Gastroesophageal sphincter (tissue), 3 donors: Measurements from ENCODE around the gene TBC1D2B.

Experiments
- POLR2A ChIP-seq, 2 donors: fragments of 450-650 bp; IDR thresholded peaks; one replicate each; pipeline ENCODE4 v1.6.1; 2017; ENCODE audit warnings: antibody characterized with exemption in 2 of 2, mild to moderate bottlenecking in 2 of 2, moderate library complexity in 1 of 2
- TF ChIP-seq, protein P1 (sequence below), 4 experiments: fragments of 200-600 bp in 2 of 4; fragments of 450-650 bp in 2 of 4; sonication (generic) in 1 of 4; IDR thresholded peaks; one replicate each; pipeline ENCODE4 v1.5.1; 2017 to 2019; ENCODE audit warnings: antibody characterized with exemption in 4 of 4, mild to moderate bottlenecking in 2 of 4, moderate library complexity in 2 of 4

DNA sequence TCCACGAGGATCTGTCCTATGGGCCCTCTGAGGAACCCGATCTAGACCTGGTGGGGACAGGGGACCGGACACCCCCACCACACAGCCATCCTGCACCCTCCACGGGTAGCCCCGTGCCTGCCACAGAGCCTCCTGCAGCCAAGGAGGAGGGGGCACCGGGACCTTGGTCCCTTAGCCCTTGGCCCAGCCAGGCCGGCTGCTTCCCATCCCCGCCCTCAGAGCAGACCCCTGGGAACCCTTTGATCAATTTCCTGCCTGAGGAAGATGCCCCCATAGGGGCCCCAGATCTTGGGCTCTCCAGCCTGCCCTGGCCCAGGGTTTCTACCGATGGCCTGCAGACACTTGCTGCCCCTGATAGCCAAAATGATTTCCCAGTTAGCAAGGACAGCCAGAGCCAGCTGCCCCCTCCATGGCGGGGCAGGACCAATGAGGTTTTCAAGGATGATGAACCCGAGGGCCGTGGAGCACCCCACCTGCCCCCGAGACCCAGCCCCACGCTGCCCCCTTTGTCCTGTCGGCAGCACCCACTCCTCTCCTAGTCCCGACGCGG, 91.5 kb downstream of the TBC1D2B start:
- no peak for TF ChIP-seq POLR2A (IDR thresholded peaks at IDR 0.05)
- TF ChIP-seq, protein P1, sequence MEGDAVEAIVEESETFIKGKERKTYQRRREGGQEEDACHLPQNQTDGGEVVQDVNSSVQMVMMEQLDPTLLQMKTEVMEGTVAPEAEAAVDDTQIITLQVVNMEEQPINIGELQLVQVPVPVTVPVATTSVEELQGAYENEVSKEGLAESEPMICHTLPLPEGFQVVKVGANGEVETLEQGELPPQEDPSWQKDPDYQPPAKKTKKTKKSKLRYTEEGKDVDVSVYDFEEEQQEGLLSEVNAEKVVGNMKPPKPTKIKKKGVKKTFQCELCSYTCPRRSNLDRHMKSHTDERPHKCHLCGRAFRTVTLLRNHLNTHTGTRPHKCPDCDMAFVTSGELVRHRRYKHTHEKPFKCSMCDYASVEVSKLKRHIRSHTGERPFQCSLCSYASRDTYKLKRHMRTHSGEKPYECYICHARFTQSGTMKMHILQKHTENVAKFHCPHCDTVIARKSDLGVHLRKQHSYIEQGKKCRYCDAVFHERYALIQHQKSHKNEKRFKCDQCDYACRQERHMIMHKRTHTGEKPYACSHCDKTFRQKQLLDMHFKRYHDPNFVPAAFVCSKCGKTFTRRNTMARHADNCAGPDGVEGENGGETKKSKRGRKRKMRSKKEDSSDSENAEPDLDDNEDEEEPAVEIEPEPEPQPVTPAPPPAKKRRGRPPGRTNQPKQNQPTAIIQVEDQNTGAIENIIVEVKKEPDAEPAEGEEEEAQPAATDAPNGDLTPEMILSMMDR (IDR thresholded peaks at IDR 0.05): no peak
